ENCODE data around the gene MAP3K2. TPM values are rescaled to one million over a fixed set of nuclear protein-coding genes. Genes with fewer than 3 reads are reported as not detected.
"Not testable (repeated sequence)": the region's sequence is repeated elsewhere in the genome, so short reads cannot be mapped to it uniquely, and the experiment has no call there.

MAP3K2 gene
- total RNA-seq, 1 donor from 2014 or later, result 34.5 TPM

GRCh38 chr2:127358044-127358443, 29.7 kb downstream of the MAP3K2 start:
- peaks cover 14% of the 10 kb centered on the region for H3K4me1 Mint-ChIP-seq (ENCODE audit: low read depth)
- TF ChIP-seq CTCF (IDR thresholded peaks at IDR 0.05; ENCODE audit: unreplicated experiment), result no peak
- no peak overlapping the region for H3K4me3 Mint-ChIP-seq (ENCODE audit: low read depth)
- peaks cover 18% of the 10 kb centered on the region for H3K9me3 Mint-ChIP-seq (ENCODE audit: low read depth)
- no peaks in the 10 kb centered on the region for H3K27me3 Mint-ChIP-seq
- H3K36me3 Mint-ChIP-seq (ENCODE audit: insufficient read depth), result peaks cover 10% of the 10 kb centered on the region
- no peak overlapping the region for H3K27ac Mint-ChIP-seq
- DNase-seq (ENCODE audit: low spot score, unreplicated experiment), result no peak

GRCh38 chr2:127357591-127357990, 30.2 kb downstream of the MAP3K2 start:
- H3K36me3 Mint-ChIP-seq (ENCODE audit: insufficient read depth), result peaks cover 10% of the 10 kb centered on the region
- no peaks in the 10 kb centered on the region for H3K27me3 Mint-ChIP-seq
- TF ChIP-seq CTCF (IDR thresholded peaks at IDR 0.05; ENCODE audit: unreplicated experiment), result no peak
- peaks cover 14% of the 10 kb centered on the region for H3K4me1 Mint-ChIP-seq (ENCODE audit: low read depth)
- H3K27ac Mint-ChIP-seq, result no peak overlapping the region
- DNase-seq (ENCODE audit: low spot score, unreplicated experiment), result no peak
- H3K9me3 Mint-ChIP-seq (ENCODE audit: low read depth), result peaks cover 18% of the 10 kb centered on the region
- no peak overlapping the region for H3K4me3 Mint-ChIP-seq (ENCODE audit: low read depth)

GRCh38 chr2:127356531-127356930, 31.2 kb downstream of the MAP3K2 start:
- no peak for DNase-seq (ENCODE audit: low spot score, unreplicated experiment)
- Mint-ChIP-seq H3K4me1 (ENCODE audit: low read depth) (peaks cover 8% of the 10 kb centered on the region), H3K27ac (peak overlapping the region; percentile 67), H3K4me3 (ENCODE audit: low read depth) (no peak overlapping the region), H3K36me3 (ENCODE audit: insufficient read depth) (peaks cover 16% of the 10 kb centered on the region), H3K9me3 (ENCODE audit: low read depth) (peaks cover 23% of the 10 kb centered on the region), H3K27me3 (no peaks in the 10 kb centered on the region)
- no peak for TF ChIP-seq CTCF (IDR thresholded peaks at IDR 0.05; ENCODE audit: unreplicated experiment)

GRCh38 chr2:127355407-127356008, 32.3 kb downstream of the MAP3K2 start:
- Mint-ChIP-seq H3K27ac (no peak overlapping the region), H3K4me1 (ENCODE audit: low read depth) (peaks cover 8% of the 10 kb centered on the region), H3K36me3 (ENCODE audit: insufficient read depth) (peaks cover 16% of the 10 kb centered on the region), H3K4me3 (ENCODE audit: low read depth) (no peak overlapping the region), H3K9me3 (ENCODE audit: low read depth) (peaks cover 23% of the 10 kb centered on the region), H3K27me3 (no peaks in the 10 kb centered on the region)
- no peak for DNase-seq (ENCODE audit: low spot score, unreplicated experiment)
- TF ChIP-seq CTCF (IDR thresholded peaks at IDR 0.05; ENCODE audit: unreplicated experiment), result peak; percentile 48

GRCh38 chr2:127353873-127354676, 33.7 kb downstream of the MAP3K2 start:
- not testable (repeated sequence) for H3K4me1 Mint-ChIP-seq (ENCODE audit: low read depth); H3K27ac Mint-ChIP-seq

GRCh38 chr2:127353223-127353622, 34.6 kb downstream of the MAP3K2 start:
- H3K27ac Mint-ChIP-seq; H3K4me1 Mint-ChIP-seq (ENCODE audit: low read depth); H3K4me3 Mint-ChIP-seq (ENCODE audit: low read depth); DNase-seq (ENCODE audit: low spot score, unreplicated experiment); H3K27me3 Mint-ChIP-seq: not testable (repeated sequence)
- H3K9me3 Mint-ChIP-seq (ENCODE audit: low read depth), result peaks cover 19% of the 10 kb centered on the region
- peaks cover 16% of the 10 kb centered on the region for H3K36me3 Mint-ChIP-seq (ENCODE audit: insufficient read depth)

More at GRCh38 chr2:127353873-127354676, 33.7 kb downstream of the MAP3K2 start:
- Mint-ChIP-seq H3K9me3 (ENCODE audit: low read depth) (peaks cover 23% of the 10 kb centered on the region), H3K36me3 (ENCODE audit: insufficient read depth) (peaks cover 16% of the 10 kb centered on the region)
- DNase-seq (ENCODE audit: low spot score, unreplicated experiment); H3K4me3 Mint-ChIP-seq (ENCODE audit: low read depth); H3K27me3 Mint-ChIP-seq: not testable (repeated sequence)
